Measurements from ENCODE around the gene PSKH1.
"Not testable (repeated sequence)": the region's sequence is repeated elsewhere in the genome, so short reads cannot be mapped to it uniquely, and the experiment has no call there.

The PSKH1 gene

DNA sequence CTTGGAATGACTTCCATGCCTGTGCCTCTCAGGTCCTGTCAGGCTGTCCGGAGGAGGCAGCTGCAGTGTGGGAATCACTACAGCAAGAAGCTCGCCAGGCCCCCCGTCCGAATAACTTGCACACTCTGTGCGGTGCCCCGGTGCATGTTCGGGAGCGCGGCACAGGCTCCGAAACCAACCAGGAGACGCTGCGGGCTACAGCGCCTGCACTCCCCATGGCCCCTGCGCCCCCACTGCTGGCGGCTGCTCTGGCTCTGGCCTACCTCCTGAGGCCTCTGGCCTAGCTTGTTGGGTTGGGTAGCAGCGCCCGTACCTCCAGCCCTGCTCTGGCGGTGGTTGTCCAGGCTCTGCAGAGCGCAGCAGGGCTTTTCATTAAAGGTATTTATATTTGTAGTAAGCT is 7.1 kb upstream of the PSKH1 start:
- in situ Hi-C loops (cut with MboI; ENCODE audit: low sequenced_read_pairs), result no loop called here

DNA sequence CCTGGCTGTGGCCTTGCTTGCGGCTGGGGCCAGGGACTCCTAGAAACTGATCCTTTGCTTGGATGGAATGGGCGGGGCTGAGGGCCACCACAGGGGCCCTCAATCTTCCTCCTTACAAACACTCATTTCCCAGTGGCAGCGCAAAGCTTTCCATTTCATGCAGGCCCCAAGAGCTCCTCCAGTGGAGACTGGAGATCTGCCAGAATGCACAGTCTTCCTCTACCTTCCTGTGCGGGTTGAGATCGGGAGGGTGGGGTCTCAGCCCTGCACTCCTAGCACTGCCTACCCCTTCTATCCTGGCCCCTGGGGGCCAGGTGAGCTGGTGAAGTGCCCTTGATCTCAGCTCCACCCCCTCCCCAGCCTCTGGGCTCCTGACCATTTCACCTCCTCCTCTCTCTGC is 6.7 kb upstream of the PSKH1 start:
- in situ Hi-C loops (cut with MboI; ENCODE audit: low sequenced_read_pairs), result no loop called here

DNA sequence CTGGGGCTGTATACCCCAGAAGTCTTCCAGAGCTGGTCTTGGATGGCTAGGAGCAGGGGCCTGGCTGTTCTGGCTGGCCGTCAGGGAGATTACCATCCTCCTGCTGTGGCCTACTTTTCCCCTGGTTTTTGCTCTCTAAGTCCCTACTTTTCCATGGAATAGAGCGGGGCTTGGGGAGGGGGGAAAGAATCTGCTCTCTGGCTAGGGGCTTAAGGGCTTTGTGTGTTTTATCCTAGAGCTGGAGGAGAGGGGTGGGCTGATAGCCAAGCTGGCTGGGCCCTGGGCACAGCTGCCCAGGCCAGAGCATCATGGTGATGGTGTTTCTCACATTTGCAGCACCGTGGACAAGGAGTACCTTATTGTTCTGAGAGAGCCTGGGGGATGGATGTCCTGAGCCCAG is 4.7 kb upstream of the PSKH1 start:
- in situ Hi-C loops (cut with MboI; ENCODE audit: low sequenced_read_pairs), result no loop called here

DNA sequence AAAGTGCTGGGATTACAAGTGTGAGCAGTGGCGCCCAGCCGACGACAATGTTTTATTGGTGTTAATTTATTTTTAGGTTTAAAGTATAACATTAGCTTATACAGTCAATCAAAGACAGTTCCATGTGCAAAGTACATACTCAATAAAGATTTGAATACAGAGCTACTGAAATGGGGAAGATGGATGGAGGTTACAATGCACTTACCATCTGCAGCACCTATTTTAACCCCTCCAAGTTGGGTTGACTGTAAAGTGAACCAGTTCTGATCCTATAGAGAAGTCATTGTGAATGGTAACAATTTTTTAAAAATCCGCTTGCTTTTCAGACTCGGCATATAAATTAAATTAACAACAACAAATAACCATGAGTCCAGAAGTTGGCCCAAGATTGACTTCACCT is 679 bp upstream of the PSKH1 start:
- in situ Hi-C loops (cut with MboI; ENCODE audit: low sequenced_read_pairs), result no loop called here

DNA sequence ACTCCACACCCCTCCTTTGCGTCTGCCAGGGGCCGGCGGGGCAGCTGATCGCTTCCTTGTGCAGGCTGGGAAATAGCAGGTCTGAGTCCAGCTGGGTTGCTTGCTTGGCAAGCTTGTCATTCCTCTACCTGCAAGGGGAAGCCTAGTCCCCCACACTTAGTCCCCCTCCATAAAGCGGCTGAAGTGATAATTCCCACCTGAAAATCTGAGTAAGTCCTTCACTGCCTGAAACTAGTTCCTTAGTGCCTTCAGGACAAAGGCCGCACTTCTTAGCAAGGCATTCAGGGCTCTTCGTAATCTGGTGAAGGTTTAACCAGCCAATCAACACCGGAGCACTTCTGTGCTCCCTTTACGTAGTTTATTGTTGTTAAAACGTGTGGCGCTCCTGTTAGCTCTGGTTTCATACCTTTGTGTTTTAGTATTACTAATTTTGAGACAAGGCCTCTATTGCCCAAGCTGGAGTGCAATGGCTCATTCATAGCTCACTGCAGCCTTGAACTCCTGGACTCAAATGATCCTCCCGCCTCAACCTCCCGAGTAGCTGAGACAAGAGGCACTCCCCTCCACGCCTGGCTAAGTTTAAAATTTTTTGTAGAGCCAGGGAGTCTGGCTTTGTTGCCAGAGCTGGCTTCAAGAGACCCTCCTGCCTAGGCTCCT is 817 bp downstream of the PSKH1 start:
- in situ Hi-C loops (cut with MboI; ENCODE audit: low sequenced_read_pairs), result no loop called here

DNA sequence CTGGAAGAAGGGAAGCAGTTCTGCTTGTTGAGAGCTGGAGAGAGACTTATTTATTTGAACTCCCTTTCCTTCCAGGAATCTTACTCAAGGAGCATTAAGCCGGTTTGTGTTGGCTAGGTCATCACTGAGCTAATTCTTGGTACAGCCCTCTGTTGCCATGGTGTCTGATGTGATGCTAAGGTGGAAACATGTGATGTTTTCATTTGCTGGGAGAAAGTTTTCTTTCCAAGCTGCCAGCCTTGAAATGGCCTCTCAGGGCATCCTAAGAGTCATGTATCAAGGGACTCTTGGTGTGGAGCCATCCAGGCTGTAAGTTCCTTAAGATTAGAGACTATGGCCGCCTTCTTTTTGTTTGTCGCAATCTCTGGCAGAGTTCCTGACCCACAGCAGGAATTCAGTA is 4.2 kb downstream of the PSKH1 start:
- in situ Hi-C loops (cut with MboI; ENCODE audit: low sequenced_read_pairs), result no loop called here

DNA sequence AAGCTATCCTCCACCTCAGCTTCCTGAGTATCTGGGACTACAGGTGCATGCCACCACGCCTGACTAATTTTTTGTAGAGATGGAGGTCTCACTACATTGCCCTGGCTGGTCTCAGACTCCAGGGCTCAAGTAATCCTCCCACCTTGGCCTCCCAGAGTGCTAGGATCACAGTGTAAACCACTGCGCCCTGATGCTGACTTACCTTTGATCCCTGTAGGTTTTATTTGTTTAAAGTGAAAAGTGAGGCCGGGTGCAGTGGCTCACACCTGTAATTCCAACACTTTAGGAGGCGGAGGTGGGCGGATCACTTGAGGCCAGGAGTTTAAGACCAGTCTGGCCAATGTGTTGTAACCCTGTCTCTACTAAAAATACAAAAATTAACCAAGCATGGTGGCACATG is 8.7 kb downstream of the PSKH1 start:
- in situ Hi-C loops (cut with MboI; ENCODE audit: low sequenced_read_pairs), result no loop called here

DNA sequence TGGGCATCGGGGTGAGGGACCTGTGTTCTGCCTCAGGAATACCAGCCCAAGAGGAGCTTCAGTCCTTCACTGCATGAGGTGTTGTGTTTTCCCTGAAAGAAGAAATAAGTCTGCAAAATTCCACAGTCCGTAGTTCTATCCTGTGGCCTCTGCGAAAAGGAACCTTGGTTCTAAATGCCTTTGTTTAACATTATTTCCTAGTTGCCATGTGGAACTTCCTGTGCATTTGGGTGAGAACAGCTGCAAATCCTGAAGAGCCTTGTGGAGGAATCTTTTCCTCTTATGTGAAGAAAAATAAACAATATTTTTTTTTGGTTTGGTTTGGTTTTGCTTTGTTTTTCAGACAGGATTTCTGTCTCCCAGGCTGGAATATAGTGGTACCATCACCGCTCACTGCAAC is 9.8 kb downstream of the PSKH1 start:
- in situ Hi-C loops (cut with MboI; ENCODE audit: low sequenced_read_pairs), result no loop called here

DNA sequence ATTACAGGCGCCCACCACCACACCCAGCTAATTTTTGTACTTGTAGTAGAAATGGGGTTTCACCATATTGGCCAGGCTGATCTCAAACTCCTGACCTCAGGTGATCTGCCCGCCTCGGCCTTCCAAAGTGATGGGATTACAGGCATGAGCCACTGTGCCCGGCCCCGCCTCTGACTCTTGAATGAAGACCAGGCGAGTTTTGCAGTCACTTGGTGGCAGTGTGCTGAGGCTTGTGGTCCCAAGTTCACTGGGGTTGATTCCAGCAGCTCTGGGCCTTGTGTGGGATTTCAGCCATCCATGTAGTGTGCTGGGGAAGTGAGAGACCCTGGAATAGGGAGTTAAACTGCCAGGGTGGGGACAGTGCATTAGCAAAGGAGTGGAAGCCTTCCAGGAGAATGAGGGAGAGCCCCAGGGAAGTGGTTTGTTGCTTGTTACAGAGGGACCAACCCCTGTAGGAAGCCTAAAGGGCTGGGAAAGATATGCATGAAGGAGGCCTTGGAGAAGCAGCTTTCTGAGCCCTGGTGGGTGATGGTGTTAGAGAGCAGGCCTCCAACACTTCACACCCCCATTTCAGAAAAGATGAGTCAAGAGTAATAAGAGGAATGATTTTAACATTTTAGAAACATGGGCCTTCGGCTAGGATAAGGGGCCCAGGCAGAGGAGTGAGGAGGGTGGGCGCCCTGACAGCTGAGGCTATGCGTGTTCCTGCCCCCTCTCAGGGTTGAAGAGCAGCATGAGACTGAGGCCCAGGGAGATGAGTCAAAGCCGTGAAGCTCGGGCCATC is 14.5 kb downstream of the PSKH1 start:
- in situ Hi-C loops (cut with MboI; ENCODE audit: low sequenced_read_pairs), result no loop called here

DNA sequence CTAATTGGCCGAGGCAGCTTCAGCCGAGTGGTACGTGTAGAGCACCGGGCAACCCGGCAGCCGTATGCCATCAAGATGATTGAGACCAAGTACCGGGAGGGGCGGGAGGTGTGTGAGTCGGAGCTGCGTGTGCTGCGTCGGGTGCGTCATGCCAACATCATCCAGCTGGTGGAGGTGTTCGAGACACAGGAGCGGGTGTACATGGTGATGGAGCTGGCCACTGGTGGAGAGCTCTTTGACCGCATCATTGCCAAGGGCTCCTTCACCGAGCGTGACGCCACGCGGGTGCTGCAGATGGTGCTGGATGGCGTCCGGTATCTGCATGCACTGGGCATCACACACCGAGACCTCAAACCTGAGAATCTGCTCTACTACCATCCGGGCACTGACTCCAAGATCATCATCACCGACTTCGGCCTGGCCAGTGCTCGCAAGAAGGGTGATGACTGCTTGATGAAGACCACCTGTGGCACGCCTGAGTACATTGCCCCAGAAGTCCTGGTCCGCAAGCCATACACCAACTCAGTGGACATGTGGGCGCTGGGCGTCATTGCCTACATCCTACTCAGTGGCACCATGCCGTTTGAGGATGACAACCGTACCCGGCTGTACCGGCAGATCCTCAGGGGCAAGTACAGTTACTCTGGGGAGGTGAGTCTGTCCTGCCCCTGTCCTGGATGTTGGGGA is 16.1 kb downstream of the PSKH1 start:
- in situ Hi-C loops (cut with MboI; ENCODE audit: low sequenced_read_pairs), result no loop called here

DNA sequence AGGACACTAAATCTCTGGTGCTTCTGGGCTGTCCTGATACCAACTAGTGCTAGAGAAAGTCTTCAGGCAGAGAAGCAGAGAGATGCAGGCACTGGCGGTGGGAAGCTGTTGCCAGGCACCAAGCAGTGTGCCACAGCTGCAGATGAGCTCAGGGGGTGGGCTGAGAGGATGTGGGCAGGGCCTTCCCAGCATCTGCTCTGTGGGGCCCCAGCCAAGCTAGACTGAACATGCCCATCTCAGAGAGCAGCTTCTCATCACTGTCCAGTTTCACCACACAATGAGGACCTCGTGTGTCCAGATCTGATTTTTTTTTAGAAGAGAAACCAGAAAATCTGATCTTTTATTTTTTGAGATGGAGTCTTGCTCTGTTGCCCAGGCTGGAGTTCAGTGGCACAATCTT is 17.1 kb downstream of the PSKH1 start:
- in situ Hi-C loops (cut with MboI; ENCODE audit: low sequenced_read_pairs), result no loop called here

DNA sequence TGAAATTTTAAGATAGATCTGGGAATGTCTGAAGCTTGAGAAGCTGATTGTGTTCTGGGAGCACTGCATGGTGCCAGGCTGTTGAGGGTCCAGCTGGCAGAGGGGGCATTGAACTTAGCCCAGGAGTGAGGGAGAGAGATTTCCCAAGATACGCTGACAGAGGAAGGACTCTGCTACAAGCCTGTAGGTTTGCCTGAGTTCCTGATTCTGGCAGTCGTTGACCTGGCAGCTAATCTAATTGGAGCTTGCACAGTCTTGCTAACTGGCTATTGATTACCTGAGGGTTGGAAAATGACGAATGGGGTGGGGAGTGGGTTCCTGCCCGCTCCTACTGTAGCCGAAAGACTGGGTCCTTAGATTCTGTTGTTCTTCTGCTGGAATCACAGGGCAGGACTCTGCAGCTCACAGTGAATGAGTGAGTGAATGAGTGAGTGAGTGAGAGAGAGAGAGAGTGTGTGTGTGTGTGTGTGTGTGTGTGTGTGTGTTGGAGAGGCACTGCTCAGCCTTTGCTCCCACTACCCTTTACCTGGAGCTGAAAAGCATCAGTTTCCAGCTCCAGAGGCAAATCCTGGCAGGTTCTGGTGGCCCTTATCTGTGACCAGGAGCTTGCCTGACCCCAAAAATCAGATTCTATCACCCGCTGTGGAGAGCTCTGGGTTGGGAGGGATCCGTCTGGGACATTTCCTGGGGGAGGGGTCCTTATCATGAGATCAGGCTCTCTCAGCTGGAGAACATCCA is 21.9 kb downstream of the PSKH1 start:
- in situ Hi-C loops (cut with MboI; ENCODE audit: low sequenced_read_pairs), result no loop called here

DNA sequence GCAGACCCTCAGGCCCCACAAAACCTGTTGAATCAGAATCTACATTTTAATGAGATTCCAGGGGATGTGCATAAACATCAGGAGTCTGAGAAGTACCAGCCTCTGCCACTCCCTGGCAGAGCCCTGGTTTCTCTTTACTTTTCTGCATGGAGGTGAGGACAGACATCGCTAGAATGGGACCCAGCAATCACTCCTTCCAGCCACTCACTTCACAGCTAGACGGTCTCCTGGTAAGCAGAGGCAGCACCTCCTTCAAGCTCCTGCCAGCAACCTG is 22.4 kb downstream of the PSKH1 start:
- in situ Hi-C loops (cut with MboI; ENCODE audit: low sequenced_read_pairs), result not testable (repeated sequence)

DNA sequence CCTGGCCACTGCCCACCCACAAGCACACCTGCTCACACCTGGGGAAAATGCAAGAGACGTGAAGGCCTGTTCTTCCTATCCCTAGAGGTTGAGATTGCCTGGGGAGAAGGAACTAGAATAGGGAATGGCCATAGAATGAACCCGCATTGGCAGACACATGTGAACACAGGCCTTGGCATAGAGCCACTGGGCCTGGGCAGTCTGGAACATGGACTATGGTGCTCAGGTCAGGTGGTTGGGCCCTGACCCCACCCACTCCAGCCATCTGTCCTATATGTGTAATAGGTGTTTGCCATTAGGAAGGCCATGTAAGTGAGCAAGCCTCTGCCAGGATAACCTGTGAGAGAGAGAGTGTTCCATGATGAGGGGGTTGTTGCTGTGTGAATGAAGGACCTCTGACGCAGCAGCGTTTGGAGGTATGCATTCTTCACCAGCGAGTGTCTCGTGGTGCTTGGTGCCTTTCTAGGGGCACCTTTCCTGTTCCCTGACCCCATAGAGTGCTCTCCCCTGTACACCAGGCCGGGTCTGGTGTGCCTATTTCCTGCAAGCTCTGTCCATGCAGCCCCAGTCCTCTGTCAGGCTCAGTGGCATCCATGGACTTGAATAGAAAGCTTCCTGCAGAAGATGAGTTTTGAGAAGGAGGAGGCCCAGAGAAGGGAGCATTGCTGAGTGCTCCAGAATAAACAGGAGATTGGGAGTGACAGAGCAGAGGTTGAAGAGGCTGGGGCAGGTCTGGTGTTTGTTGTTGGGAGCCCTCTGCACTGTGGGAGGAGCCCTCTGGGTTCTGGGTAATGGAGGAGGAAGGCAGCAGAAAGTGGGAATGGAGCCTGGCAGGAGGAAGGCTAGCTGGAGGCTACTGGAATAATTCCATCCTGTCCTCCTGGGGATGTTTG is 23.0 kb downstream of the PSKH1 start:
- in situ Hi-C loops (cut with MboI; ENCODE audit: low sequenced_read_pairs), result no loop called here

DNA sequence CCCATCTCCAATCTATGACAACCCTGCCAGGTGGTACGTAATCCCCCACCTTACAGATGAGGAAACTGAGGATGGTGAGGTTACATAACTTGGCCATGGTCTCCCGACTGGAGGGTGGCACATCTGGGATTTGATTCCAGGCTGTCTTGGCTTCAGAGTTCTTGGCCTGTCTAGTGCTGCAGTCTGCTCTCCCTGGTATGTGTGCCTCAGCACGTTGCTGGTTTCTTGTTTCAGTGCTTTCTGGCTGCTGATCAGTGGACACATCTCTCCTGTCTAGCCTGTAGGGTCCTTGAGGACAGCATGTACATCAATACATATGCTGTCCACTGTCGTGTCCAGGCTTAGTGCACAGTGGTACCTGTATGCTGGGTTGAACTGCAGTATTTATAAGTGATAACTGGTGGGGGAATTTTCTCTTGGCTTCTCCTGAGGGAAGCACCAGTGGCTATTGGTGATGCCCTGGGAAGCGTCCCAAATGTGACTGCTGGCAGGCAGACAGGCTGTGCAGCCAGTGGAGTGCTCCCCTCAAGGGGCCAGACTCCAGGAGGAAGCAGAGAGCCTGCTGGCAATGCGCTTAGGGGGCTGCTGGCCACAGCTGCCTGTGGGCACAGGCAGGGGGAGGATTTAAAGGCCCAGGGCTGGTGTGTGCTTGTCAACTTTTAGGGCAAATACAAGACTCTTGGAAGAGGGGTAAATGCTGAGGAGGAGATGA is 24.2 kb downstream of the PSKH1 start:
- in situ Hi-C loops (cut with MboI; ENCODE audit: low sequenced_read_pairs), result no loop called here

DNA sequence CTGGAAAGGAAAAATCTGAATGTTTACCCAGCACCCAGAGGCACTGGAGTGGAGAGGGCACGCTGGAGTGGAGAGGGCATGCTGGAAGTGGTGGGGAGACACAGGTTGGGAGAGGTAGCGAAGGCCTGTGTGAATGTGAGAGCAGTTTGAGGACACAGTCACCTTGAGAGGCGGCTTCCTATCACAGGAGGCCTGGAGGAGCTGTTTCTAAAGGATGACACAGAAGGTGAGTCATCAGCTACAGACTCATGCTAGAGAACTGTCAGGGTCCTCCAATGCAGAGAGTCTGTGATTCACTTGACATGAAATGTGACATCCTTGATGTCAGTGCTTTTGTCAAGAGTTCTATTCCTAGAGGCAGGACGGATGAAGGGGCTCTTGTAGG is 24.8 kb downstream of the PSKH1 start:
- in situ Hi-C loops (cut with MboI; ENCODE audit: low sequenced_read_pairs), result no loop called here

DNA sequence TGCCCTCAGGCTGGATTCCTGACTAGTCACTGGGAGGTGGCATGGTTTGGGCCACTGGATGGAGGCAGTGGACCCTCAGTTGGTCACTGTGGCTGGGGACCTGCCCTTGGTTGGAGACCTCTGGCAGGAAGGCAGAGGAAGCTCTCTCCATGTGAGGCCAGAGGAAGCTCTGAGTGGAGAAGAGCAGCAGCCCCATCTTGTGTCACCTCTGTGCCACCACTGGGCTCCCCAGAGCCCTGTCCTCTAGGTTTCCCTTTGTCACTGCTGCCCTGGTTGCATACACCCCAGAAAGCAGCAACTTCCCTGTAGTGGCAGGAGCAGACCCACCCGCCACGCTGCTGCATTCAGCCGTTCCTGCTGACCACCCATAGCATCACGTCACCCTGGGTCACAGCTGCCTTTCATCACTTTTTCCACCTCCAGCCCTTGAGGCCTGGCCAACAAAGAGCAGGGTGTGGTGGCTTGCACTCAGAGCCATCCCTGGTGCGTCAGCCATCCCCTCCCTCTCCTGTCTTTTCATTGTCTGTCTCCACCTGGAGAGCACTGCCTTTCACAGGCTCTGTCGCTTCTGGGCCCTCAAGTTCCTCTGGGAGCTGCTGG is 26.7 kb downstream of the PSKH1 start:
- in situ Hi-C loops (cut with MboI; ENCODE audit: low sequenced_read_pairs), result no loop called here

DNA sequence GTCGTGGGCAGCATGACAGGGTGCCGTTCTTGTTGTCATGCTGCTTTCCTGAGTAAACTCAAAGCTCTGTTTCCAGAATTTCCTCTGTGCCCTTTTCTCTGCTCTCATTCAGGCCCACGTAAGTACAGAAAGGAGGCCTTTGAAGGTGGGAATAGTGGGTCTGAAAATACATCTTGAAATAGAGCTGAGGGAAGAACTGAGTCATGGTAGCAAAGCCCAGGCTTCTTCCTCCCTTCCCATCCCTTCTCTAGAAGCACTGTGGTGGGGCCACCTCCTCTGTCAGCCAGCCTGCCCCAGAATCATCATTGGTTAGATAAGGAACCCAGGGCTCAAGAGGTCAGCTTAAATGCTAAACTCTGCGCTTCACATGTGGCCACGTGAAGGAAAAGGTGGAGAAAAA is 29.2 kb downstream of the PSKH1 start:
- in situ Hi-C loops (cut with MboI; ENCODE audit: low sequenced_read_pairs), result no loop called here

DNA sequence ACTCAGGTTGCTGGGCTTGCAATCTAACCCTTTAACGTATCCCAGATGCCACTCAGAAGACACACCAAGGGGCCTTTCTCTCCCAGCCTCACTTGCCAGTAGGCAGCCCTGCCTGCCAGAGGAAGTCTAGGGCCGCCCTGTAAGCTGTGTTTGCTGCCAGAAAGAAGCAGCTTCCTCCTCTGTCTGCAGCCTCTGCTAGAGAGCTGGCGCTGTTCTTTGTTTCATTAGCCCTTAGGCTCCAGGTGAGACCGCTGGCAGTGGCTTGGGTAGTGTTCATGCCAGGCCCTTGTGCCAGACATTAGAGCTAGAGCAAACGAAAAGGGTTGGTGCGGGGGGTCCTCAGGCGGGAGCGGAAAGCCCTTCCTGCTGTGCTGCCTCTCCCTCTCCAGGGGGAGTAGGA is 29.7 kb downstream of the PSKH1 start:
- in situ Hi-C loops (cut with MboI; ENCODE audit: low sequenced_read_pairs), result no loop called here
